Fibroblast of lung (primary cell): Measurements from ENCODE around the gene MCEE.

Experiments used
- EZH2 ChIP-seq: IDR thresholded peaks from 2 replicates; pipeline ENCODE4 v1.5.1; 2012; ENCODE audit warnings: low read length, control low read depth, mild to moderate bottlenecking; ENCODE audit errors: missing control alignments
- TF ChIP-seq, protein P1 (sequence below), 2 donors: IDR thresholded peaks in 1 of 2; conservative IDR thresholded peaks in 1 of 2; 1 replicate in 1 of 2; 2 replicates in 1 of 2; pipeline ENCODE4 v1.5.1; 2011 to 2012; ENCODE audit warnings: low read length in 2 of 2, control low read depth in 1 of 2, inconsistent platforms in 1 of 2, low read depth in 1 of 2, mild to moderate bottlenecking in 1 of 2

DNA sequence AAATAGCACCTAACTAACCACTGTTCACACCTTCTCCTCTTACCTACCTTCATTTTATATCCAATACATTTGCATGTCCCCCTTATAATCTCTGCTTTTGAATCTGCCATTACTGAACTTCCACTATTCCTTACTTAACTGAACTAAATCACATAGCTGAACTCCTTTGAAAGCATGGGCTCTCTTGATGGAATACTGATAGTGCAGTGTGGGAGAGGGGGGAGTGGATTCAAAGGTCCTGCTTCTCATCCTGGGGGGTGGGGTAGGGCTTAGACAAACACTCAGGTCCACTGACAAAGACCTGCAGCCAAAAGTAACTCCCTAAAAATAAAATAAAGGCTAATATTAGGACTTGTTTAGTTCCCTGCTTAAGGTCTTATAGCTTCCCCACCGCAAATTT, 8.6 kb downstream of the MCEE start:
- TF ChIP-seq, protein P1, sequence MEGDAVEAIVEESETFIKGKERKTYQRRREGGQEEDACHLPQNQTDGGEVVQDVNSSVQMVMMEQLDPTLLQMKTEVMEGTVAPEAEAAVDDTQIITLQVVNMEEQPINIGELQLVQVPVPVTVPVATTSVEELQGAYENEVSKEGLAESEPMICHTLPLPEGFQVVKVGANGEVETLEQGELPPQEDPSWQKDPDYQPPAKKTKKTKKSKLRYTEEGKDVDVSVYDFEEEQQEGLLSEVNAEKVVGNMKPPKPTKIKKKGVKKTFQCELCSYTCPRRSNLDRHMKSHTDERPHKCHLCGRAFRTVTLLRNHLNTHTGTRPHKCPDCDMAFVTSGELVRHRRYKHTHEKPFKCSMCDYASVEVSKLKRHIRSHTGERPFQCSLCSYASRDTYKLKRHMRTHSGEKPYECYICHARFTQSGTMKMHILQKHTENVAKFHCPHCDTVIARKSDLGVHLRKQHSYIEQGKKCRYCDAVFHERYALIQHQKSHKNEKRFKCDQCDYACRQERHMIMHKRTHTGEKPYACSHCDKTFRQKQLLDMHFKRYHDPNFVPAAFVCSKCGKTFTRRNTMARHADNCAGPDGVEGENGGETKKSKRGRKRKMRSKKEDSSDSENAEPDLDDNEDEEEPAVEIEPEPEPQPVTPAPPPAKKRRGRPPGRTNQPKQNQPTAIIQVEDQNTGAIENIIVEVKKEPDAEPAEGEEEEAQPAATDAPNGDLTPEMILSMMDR (conservative IDR thresholded peaks at IDR 0.05 in 1 of 2, IDR thresholded peaks at IDR 0.05 in 1 of 2; ENCODE audit: low read depth in 1 of 2, low read length in 2 of 2), result no peak
- no peak for TF ChIP-seq EZH2
